Heart left ventricle (tissue), 16 donors: ENCODE measurements around the gene WDTC1. TPM values are rescaled to one million over a fixed set of nuclear protein-coding genes. Genes with fewer than 3 reads are reported as not detected.
A peak's percentile ranks its signal among the peaks of the same experiment; 100 is the strongest.

Source experiments
- ATAC-seq, 4 donors: fragments of 200-7000 bp; cut with Tn5 transposase; one replicate each; pipeline ENCODE4 v1.9.1; 2020 to 2022; ENCODE audit warnings: moderate library complexity in 4 of 4, mild to moderate bottlenecking in 3 of 4, moderate number of reproducible peaks in 1 of 4
- DNase-seq, 5 donors: peaks; one replicate each; pipeline ENCODE4 v3.0.0-alpha.2; 2020
- H3K27ac ChIP-seq, 12 donors: fragments of 200-600 bp; sonication (generic) in 4 of 12; one replicate each; pipeline versions ENCODE4 v1.5.0 to v1.8.0; 2016 to 2022; ENCODE audit warnings: mild to moderate bottlenecking in 2 of 12
- H3K27me3 ChIP-seq, 9 donors: fragments of 200-600 bp; sonication (generic) in 2 of 9; one replicate each; pipeline versions ENCODE4 v1.5.1 to v1.8.0; 2016 to 2022; ENCODE audit warnings: mild to moderate bottlenecking in 3 of 9
- H3K36me3 ChIP-seq, 9 donors: fragments of 200-600 bp; sonication (generic) in 2 of 9; one replicate each; pipeline versions ENCODE4 v1.5.0 to v1.8.0; 2018 to 2022; ENCODE audit warnings: mild to moderate bottlenecking in 2 of 9
- H3K4me1 ChIP-seq, 12 donors: fragments of 200-600 bp; sonication (generic) in 4 of 12; one replicate each; pipeline versions ENCODE4 v1.5.0 to v1.8.0; 2016 to 2022; ENCODE audit warnings: mild to moderate bottlenecking in 3 of 12
- H3K4me3 ChIP-seq, 12 donors: fragments of 200-600 bp; sonication (generic) in 4 of 12; one replicate each; pipeline versions ENCODE4 v1.5.0 to v1.8.0; 2017 to 2022; ENCODE audit warnings: mild to moderate bottlenecking in 9 of 12, moderate library complexity in 4 of 12
- H3K9me3 ChIP-seq, 12 donors: fragments of 200-600 bp; sonication (generic) in 4 of 12; one replicate each; pipeline versions ENCODE4 v1.5.0 to v1.8.0; 2016 to 2022; ENCODE audit warnings: mild to moderate bottlenecking in 1 of 12
- CTCF ChIP-seq, 12 donors: fragments of 200-600 bp; sonication (generic) in 4 of 12; IDR thresholded peaks; one replicate each; pipeline versions ENCODE4 v1.5.0 to v1.8.0; 2018 to 2022; ENCODE audit warnings: antibody characterized with exemption in 12 of 12, mild to moderate bottlenecking in 5 of 12
- POLR2A ChIP-seq, 2 donors: fragments of 450-650 bp; IDR thresholded peaks; one replicate each; pipeline ENCODE4 v1.6.1; 2017; ENCODE audit warnings: antibody characterized with exemption in 2 of 2, mild to moderate bottlenecking in 2 of 2, moderate library complexity in 2 of 2
- WGBS, 4 donors: extraction: QIAGEN DNeasy Blood & Tissue Kit in 2 of 4; methylation state at CpG; one replicate each; pipeline versions ENCODE4 v1.1.5 to v1.1.7; 2013 to 2018; 5-methylcytosine and 5-hydroxymethylcytosine counted together
- intact Hi-C, 10 donors: fragments of 100-400 bp; cut with DNase I; formaldehyde crosslinking; loops; one replicate each; pipeline versions ENCODE4 v1.11.1 to v1.14.2; 2022
- polyA plus RNA-seq, 2 donors: library from polyadenylated mRNA; stranded (reverse); fragments of 200-250 nt; gene quantifications; one replicate each; pipeline ENCODE4 v1.2.3, GENCODE V29; 2013
- total RNA-seq, 9 donors: library from RNA; depleted of rRNA in 2 of 9; stranded (reverse); fragments of >200 nt in 2 of 9; fragmentation: NEBNext Ultra II Directional in 3 of 9; extraction: Animal tissue kit (Norgen Biotek cat#: 25700) in 3 of 9; gene quantifications; one replicate each; pipeline versions ENCODE4 v1.1.0 to v1.2.4, GENCODE V29; 2016 to 2023
- donor health status: ischemic (EF 13 %, LVEDD 7.1; RV severe dilation, severe dysfunction).
- donor health status: healthy with polysubstance abuse.
- donor health status: DM: no; HTN: yes; CAD: no.
- donor health status: DM: no; HTN: no; CAD: no.
- donor health status: ischemic (EF 25% LVEDD 6.9; RV normal size, moderate dysfunction).
- donor health status: ischemic (EF 25% LVEDD 5.7; RV mildly dilated, moderate dysfunction).
- donor health status: healthy.
- donor health status: DM: yes; HTN: yes; CAD: no.
- donor health status: ischemic (EF 35%, LVEDD 5.7; RV mildly dilated, moderate dysfunction).
- donor health status: nonischemic (EF 11% LVEDD 7.7; RV severe dilation, severe dysfunction).
- donor health status: DM: yes; HTN: yes; CAD: no.
- donor health status: PGD.
- donor health status: ischemic (EF 29% LVEDD 5.4; RV normal size, mild dysfunction).
- donor health status: nonischemic (EF 23%, LVEDD 6.1; RV moderate dilation, normal function).

The WDTC1 gene
- total and polyA plus RNA-seq, 11 donors, result 30.8 to 94.5 (median 59.6) TPM

- WGBS, 4 donors, result 95% methylated on average over 5 of the region's 5 CpGs
- TF ChIP-seq CTCF (IDR thresholded peaks at IDR 0.05), result no peak
- TF ChIP-seq POLR2A (IDR thresholded peaks at IDR 0.05), result no peak
- intact Hi-C loops, result no loop called here
- peak in 2 of 5 donors; percentile 1 to 5 for DNase-seq
- Histone ChIP-seq H3K27me3 (no peaks in the 10 kb centered on the region), H3K9me3 (no peaks in the 10 kb centered on the region), H3K36me3 (peaks cover 3 to 58% (median 50%) of the 10 kb centered on the region in 9 donors), H3K27ac (no peak overlapping the region), H3K4me3 (no peak overlapping the region), H3K4me1 (peaks cover 0 to 19% (median 10%) of the 10 kb centered on the region in 12 donors)
- ATAC-seq, result no peak
Observed at GRCh38 chr1:27336756-27337155, 102.3 kb downstream of the WDTC1 start.

- peaks cover 3 to 38% (median 33%) of the 10 kb centered on the region in 9 donors for H3K36me3 ChIP-seq
- no peak overlapping the region for H3K4me3 ChIP-seq
- intact Hi-C loops, result no loop called here
- H3K27ac ChIP-seq, result no peak overlapping the region
- H3K9me3 ChIP-seq, result no peaks in the 10 kb centered on the region
- WGBS, 4 donors, result 91 to 96% (median 95%) methylated on average over 5 to 6 of the region's 6 CpGs
- H3K27me3 ChIP-seq, result no peaks in the 10 kb centered on the region
- TF ChIP-seq CTCF (IDR thresholded peaks at IDR 0.05) (no peak), POLR2A (IDR thresholded peaks at IDR 0.05) (no peak)
- DNase-seq (no peak), ATAC-seq (no peak)
- H3K4me1 ChIP-seq, result peaks cover 0 to 29% (median 4%) of the 10 kb centered on the region in 12 donors
Observed at GRCh38 chr1:27338751-27339150, 104.3 kb downstream of the WDTC1 start.

- peaks cover 0 to 32% (median 4%) of the 10 kb centered on the region in 12 donors for H3K4me1 ChIP-seq
- H3K9me3 ChIP-seq, result no peaks in the 10 kb centered on the region
- DNase-seq (no peak), ATAC-seq (no peak)
- no peak overlapping the region for H3K4me3 ChIP-seq
- TF ChIP-seq CTCF (IDR thresholded peaks at IDR 0.05), result no peak
- no peak for TF ChIP-seq POLR2A (IDR thresholded peaks at IDR 0.05)
- H3K27me3 ChIP-seq, result no peaks in the 10 kb centered on the region
- H3K27ac ChIP-seq, result no peak overlapping the region
- H3K36me3 ChIP-seq, result peaks cover 3 to 34% (median 29%) of the 10 kb centered on the region in 9 donors
- 60 to 63% (median 61%) methylated on average over 5 of the region's 5 CpGs for WGBS, 4 donors
- intact Hi-C loops, result no loop called here
Observed at GRCh38 chr1:27339213-27339612, 104.8 kb downstream of the WDTC1 start.

GRCh38 chr1:27341525-27342252 lies 107.3 kb downstream of the WDTC1 start, which contains the start of gene SYTL1:
Gene SYTL1 (plus strand): TSS chr1:27342022. CDS start chr1:27345335, 3,313 bp downstream.
- intact Hi-C loops, result loop anchor here in 1 of 10 donors (5.0 kb wide), 1 partner anchor 34 kb away; no protein-coding TSS in a partner anchor
- peaks cover 0 to 9% (median 4%) of the 10 kb centered on the region in 9 donors for H3K36me3 ChIP-seq
- DNase-seq (peak in 1 of 5 donors; percentile 66), ATAC-seq (peak in 2 of 4 donors; percentile 25 to 51)
- H3K27me3 ChIP-seq, result no peaks in the 10 kb centered on the region
- no peak for TF ChIP-seq CTCF (IDR thresholded peaks at IDR 0.05)
- TF ChIP-seq POLR2A (IDR thresholded peaks at IDR 0.05), result no peak
- peak within 1 kb of the TSS in 3 of 12 donors; percentile 29 to 88 (median 37) for H3K27ac ChIP-seq
- peaks cover 0 to 32% (median 4%) of the 10 kb centered on the region in 12 donors for H3K4me1 ChIP-seq
- H3K4me3 ChIP-seq, result peak within 1 kb of the TSS in 6 of 12 donors; percentile 2 to 60 (median 30)
- no peaks in the 10 kb centered on the region for H3K9me3 ChIP-seq
- whole genome bisulfite sequencing, 4 donors, result 36 to 49% (median 46%) methylated on average over 17 to 22 of the region's 22 CpGs
